Activated CD8-positive, alpha-beta memory T cell treated with anti-CD3 and anti-CD28 coated beads for 48 hours (primary cell): ENCODE data around the gene AGAP3.

ENCODE experiments used
- DNase-seq, 3 experiments: peaks; one replicate each; pipeline ENCODE4 v3.0.0-alpha.2; 2020; ENCODE audit warnings: low read depth in 2 of 3, low spot score in 2 of 3

The AGAP3 gene

DNA sequence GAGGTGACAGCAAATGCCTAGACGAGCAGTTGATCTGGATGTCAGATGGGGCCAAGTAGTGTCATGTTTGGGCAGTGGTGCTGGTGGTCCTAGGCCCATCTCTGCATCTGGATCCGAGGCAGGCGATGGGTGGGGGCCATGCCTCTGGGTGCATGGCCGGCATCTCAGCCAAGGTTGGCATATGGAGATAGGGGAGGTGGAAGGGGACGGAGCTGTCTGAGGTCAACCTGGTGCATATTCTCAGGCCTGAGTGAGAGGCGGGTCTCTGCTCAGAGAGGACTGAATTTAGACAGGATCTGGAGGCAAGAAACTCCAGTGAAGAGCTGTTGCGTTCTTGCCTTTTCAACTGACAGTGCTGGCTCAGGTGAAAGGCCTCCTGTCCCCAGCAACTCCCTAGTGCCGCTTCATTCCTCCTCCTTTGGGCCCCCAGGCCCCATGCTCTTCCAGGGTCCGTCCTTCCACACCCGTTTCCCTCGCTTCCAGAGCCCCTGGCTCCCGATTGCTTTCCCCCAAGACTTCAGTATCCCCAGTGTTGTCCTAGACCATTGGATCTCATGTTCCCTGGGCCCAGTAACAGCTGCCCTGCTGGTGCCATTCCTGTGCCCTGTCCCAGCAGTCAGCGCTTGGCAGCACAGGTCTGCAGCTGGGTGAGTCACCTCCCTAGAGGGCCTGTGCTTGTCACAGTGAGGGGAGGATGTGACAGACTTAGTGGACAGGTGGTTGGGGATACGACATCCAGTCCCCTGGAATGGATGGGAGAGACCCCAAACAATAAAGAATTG, 48.7 kb downstream of the AGAP3 start:
- no peak for DNase-seq

DNA sequence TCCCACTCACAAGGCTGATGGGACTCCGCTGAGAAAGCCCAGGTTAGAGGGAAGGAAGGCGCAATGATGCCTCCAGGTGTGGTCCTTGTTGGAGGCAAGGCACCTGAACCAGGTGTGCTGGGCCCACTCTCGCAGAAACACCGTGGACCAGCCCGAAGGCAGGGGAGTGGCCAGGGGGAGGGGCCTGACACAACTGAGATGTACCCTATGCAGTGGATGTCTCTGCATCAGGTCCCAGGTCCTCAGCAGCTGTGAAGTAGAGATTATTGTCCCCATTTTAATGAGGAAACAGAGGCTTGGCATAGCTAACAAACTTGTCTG, 49.2 kb downstream of the AGAP3 start:
- DNase-seq: no peak

DNA sequence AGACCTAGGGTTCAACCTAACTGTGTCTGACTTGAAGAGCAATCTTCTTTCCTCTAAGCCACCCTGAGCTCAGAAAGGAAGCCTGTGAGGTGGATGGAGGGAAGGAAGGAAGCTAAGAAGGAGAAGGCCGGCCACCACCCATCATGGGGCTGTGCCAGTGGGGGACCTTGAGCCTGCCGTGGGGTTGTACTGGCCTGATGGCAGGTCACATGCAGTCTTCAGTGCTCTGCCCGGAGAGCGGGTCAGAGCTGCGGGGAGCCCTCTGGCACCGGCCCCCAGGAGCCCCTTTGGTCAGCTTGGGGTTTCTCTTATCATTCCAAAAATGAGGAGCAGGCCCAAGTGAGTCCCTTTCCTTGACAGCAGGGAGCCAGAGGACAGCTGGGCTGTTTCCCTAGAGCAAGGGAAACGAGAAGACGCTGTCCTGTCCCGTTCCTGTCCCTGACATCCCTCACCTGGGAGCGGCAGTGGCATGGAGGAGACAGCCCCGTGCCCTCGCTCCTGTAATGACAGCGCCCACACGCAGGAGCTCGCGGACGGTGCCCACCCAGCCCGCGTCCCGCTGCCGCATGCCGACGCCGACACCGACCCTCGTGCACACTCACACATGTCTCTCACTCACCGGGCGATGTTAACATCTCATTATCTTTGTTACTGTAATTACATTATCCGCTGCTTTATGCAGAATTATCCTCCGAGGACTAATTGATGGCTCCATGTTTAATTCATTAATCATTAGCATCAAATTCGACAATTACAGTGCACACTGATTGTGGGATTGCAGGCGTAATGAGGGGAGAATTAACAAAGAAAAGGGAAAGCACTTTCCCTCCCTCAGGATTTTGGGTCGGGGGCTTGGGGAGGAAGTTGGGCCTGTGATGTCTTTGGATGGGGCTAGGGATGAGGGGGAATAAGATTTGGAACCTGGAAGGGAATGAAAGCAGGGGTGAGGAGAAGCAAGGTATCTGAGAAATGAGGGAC, 49.9 kb downstream of the AGAP3 start:
- no peak for DNase-seq

DNA sequence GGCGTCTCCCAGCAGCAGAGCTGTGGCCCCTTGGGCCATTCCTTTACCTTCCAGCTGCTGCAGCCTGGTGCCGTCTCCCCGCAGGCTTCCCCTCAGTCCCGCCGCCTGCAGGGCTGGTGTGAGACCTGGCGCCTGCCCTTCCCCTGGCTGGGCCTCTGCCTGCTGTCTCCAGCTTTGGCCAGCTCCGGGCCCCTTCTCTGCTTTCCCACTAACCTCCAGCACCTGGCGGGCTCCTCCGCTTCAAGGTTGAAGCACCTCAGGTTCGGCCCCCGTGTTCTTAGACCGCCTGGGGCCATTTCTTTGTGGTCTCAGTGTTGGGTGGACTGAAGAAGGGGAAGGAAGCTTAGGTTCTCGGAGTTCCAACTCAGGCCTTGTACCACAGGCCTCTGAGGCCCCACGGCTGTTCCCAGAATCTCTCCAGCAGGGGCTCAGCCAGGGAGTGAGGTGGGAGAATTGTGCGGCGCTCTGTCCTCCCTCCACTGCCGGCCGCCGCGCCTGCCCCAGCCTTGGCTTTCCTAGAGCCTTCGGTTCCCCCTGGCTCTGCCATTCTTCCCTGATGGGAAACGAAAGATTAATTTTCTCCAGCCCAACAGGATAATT, 50.9 kb downstream of the AGAP3 start:
- DNase-seq: no peak

DNA sequence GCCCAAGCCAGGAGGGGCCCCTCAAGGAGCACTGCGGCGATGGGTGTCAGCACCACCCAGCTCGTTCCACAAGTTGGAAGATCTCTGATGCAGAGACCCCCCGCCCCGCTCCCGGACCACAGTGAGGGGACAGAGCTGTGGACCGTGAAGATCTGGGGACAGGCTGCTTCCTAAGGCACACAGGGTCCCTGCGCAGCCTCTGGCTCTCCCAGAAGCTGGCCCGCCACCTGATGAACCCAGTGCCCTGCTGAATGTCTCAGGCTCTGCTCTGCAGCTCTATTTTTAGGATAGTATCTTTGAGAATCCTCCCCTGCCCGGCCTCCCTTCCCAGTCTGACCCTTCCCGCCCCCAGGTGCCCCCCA, 51.5 kb downstream of the AGAP3 start:
- no peak for DNase-seq

DNA sequence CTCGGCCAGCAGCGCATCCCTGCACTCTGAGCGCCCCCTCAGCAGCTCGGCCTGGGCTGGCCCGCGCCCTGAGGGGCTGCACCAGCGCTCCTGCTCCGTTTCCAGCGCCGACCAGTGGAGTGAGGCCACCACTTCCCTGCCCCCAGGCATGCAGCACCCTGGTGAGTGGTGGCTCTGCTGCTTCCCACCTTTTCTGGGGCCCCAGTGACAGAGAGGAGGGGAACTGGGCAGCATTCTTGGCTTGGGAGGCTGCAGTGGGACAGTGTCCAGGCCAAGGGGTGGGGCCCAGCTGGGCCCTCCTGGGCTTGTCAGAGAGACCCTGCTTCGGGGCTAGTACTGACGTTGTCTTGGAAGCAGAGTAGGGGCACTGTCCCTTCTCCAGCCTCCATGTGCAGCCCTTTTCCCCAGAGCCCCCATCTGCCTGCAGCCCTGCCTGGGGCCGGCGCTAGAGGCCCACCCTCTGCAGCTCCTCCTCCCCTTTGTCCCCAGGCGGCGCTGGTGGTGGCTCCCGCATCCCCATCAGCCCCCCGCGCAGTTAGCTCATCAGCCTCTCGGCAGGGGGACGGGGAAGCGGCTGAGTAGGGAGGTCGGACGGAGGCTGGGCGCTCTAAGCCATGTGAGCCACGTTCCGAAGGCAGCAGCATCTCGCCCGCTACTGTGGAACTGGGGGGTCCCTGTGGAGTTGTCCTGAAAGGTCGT, 52.0 kb downstream of the AGAP3 start:
- no peak for DNase-seq

DNA sequence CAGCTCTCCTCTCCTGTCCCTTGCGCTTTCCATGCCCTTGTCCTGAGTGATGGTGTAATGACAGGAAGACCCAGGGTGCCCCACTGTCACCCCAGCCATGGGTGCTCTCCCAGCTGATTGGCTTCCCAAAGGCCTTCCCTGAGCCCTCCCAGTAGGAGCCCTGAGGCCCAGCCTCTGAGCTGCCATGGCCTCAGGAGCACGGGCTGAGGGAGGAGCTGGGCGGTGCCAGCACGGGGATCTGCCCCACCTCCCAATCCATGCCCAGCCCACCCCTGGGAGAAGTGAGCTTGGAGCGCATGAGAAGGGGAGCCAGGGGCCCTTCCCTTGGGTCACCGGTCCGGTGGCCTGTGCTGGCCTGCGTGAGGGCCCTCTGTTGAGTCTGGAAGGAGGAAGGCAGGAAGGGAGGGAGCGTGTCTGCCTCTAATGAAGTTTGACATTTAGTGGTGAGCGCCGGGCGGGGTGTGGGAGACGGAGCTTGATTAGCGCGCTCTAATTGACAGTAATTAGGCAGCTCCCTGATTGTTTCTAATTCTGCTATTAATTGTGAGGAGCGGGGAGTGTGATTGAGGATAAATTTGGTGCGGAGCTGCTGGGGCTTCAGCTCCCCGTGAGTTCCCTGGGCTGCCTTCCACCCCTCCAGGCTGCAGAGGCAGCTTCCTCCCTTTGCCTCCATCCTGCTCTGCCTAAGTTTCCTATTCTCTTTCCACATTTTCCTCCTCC, 53.0 kb downstream of the AGAP3 start:
- no peak for DNase-seq

DNA sequence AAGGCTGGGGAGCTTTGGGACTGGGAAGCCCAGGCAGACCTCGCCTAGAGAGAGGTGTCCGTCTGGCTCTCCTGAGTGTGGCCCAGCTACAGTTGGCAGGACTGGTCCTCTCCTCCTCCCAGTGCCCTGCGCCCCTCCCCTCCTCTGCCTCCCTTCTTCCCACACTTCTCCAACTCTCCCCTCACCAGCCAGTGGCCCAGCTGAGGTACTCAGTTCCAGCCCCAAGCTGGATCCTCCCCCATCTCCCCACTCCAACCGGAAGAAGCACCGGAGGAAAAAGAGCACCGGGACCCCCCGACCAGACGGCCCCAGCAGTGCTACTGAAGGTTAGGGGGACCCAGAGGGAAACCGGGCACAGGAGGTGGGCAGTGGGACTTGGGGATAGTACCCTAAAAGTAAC, 53.5 kb downstream of the AGAP3 start:
- no peak for DNase-seq

DNA sequence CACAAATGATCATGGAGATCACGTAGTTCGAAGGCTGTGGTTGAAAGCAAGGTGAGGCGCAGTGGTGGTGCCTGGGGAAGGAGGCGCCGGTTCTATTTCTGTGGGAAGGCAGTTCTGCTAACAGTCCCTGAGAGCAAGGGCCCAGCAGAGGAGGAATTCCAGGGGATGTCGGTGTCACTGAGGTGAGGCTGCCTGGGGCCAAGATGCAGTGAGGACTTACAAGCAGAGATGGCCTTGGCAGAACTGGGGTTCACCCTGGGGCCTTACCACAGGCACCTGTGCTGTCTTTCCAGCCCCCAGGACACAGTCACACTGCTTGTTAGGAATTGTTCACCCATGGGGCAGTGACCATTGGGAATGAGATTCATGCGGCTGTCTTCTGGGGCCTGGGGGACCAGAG, 54.6 kb downstream of the AGAP3 start:
- DNase-seq: no peak

DNA sequence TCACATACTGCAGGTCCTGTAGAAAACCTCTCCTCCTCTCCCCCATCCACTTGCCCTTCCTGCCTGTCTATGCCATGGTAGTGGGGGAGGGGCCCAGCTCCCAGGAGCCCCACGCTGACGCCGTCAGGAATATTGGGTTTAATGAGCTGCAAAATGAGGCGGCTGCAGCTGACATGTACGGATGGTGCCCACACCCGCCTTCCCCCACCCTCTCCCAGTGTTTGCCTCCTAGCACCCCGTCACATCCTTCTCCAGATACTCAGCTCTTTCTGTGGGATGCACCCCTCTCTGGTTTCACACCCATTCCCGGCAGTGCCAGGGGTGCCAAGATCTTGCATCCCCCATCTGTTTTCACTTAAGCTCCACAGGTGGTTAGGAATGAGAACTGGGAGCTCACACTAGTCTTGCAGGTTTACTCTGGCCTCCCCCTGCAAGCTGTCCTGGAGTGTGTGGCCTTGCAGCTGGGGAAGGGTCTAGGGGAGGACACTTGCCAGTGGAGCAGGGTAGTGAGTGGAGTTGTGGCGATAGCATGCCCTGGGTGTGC, 55.1 kb downstream of the AGAP3 start:
- no peak for DNase-seq

DNA sequence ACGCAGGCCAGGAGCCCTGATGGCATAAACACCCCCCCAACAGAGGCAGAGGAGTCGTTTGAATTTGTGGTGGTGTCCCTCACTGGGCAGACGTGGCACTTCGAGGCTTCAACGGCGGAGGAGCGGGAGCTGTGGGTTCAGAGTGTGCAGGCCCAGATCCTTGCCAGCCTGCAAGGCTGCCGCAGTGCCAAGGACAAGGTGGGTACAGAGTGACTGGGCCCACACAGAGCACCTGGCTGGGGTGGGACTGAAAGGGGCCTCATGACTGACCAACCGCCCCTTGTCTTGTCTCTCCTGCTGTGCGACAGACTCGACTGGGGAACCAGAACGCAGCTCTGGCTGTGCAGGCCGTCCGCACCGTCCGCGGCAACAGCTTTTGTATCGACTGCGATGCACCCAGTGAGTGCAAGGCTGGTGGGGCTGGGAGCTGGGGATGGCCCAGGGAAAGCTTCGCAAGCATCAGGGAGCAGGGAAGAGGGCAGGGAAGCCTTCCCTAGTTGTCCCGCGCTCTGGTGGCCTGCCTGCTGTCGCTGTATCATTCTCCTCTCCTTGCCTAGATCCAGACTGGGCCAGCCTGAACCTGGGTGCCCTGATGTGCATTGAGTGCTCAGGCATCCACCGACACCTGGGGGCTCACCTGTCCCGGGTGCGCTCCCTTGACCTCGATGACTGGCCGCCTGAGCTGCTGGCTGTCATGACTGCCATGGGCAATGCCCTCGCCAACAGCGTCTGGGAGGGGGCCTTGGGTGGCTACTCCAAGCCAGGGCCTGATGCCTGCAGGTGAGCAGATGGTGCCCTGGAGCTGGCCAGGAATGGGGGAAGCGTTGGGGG, 55.8 kb downstream of the AGAP3 start:
- DNase-seq: no peak

DNA sequence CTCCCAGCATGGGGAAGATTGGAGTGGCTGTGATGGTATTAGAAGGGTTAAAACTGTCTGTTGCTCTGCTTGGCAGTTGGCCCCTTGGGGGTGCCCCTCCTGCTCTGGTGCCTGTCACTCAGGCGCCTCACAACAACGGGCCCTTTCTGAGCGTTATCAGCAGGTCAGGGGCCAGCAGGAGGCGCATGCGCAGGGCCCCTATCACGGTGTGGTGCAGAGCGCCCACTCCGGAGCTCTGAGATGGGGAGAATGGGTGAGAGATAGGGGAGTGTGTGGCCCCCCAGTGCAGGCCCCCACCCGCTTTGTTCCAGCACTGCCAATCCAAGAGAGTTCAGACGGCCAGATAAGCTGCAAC, 56.4 kb downstream of the AGAP3 start:
- DNase-seq: no peak

DNA sequence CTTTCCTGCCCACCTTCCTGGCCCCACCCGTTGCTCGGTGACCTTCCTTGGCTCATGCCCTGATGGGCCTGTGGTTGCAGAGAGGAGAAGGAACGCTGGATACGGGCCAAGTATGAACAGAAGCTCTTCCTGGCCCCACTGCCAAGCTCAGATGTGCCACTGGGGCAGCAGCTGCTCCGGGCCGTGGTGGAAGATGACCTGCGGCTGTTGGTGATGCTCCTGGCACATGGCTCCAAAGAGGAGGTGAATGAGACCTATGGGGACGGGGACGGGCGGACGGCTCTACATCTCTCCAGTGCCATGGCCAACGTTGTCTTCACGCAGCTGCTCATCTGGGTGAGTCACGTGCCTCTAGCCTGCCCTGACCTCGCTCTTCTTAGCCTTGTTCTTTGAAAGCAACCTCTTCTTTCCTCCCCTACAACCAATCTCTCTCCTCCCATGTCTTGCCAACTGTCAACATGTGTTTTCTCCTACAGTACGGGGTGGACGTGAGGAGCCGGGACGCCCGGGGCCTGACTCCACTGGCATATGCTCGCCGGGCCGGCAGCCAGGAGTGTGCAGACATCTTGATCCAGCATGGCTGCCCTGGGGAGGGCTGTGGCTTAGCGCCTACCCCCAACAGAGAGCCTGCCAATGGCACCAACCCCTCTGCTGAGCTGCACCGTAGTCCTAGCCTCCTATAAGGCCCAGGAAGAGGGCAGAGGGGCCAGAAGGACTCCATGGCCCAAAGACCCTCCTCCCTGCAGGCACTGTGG, 57.2 kb downstream of the AGAP3 start:
- DNase-seq: no peak

DNA sequence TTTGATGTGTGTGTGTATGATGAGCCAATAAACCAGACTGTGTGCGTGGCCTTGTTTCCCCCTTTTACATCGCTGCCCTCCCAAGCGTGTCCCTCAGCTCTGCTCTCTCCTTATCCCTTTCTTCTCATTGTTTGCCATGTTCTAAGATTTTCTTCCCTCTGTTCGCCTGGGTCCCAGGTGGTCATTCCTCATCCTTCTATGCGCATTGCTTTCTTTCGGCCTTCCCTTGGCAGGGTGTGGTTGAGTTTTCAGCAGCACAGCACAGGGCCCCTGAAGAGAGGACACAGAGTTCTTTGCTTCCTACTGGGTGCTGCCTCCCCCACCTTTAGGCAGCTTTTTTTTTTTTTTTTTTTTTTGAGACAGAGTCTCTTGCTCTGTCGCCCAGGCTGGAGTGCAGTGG, 58.1 kb downstream of the AGAP3 start:
- no peak for DNase-seq

DNA sequence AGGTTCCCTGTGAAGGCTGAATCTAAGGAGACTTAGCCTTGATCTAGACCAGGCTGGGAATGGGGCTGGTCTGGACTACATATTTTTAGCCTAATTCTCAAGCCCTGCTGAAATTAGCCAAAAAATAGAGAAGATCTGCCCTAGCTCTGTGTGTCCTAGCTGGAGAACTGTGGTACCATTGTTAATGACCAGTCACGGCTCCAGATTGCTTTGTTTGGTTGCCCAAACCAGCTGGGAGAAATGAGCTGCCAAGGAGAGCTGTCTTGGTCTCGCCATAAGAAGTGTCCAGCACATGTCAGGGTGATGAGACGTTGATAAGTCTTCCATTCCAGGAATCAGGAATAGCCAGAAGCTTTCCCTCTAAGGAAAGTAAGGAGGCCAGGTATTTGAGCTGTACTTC, 60.5 kb downstream of the AGAP3 start:
- DNase-seq: no peak

DNA sequence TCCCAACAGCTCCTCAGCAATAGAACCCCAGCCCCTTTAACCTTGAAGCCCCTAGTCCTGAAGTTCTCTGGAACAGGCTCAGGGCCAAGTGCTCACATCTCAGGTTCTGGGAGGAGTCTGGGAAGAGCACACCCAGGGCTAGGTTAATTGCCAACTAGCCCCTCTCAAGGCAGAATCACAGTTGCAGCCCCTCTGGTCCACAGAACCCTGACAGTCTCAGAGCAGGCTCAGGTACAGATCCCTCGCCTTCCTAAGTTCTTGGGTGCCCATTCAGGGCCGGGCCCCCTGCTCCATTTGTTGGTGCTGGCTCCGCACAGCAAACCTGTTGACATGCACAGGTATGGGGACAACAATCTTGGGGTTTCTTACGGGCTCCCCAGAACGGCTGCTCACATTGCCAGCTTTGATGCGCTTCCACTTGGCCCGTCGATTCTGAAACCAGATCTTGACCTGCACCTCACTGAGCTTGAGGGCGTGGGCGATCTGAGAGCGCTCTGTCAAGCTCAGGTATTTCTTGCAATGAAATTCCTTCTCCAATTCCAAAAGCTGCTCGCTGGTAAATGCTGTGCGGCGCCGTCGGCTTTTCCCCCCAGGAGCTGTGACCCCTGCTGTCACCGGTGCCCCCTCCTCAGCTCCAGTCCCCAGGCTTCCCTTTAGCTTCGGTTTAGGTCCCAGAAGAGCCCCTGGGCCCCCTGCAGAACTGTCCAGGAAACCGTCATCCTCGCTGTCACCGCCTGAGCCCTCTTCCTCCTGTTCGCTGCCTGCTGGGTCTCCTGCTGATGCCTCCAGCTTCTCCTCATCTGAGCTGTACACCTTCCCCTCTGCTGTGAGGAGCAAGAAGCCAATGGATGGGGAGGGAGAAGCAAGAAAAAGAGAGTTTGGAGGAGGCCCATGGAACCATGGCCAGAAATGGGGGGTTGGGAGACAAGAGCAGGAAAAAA, 62.3 kb downstream of the AGAP3 start:
- no peak for DNase-seq

DNA sequence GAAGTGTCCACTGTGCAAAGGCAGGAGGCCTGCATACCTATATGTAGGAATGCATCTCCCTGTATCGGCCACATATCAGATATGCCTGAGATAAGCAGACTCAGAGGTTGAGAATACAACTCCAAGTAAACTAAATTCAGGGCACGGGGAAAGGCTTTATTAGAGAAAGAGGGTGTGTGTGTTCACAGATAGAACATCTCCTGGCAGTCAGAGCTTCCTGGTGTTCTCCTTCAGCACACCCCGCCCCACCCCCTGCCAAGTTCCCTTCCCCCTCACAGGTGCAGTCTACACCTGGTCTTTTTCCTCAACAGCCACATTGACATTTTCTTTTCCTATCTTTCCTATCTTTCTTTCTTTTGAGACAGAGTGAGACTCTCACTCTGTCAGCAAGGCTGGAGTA, 64.1 kb downstream of the AGAP3 start:
- no peak for DNase-seq
